GM12892 (cell line): ENCODE results near the gene PCSK6.

Source experiments
- POLR2A ChIP-seq: IDR thresholded peaks from 2 replicates; pipeline ENCODE4 v1.6.1; 2011; ENCODE audit warnings: low read depth, low read length, control low read depth
- POLR2AphosphoS5 ChIP-seq: IDR thresholded peaks from 2 replicates; pipeline ENCODE4 v1.6.1; 2011; ENCODE audit warnings: low read depth, low read length, control low read depth
- TAF1 ChIP-seq: IDR thresholded peaks from 2 replicates; pipeline ENCODE4 v1.6.1; 2011; ENCODE audit warnings: low read depth, mild to moderate bottlenecking, control low read depth, low read length, borderline replicate concordance

DNA sequence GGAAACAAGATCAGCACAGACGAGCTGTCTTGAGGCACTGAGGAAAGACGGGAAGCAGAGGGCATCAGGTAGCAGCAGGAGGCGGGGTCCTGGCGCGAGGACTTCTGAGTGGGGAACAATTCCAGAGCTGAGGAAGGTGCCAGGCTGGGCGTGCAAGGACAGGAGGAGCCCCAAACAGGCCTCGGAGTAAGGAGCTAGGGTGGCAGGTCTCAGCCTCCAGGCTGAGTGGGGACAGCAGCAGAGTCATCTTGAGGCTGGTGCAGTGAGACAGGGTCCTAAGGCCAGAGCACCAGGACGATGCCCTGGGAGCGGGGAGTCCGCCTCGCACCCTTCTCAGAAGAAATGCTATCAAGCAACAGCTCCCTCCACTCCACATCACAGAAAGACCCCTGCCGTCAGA, 78.4 kb downstream of the PCSK6 start:
- TF ChIP-seq POLR2A (no peak), TAF1 (no peak), POLR2AphosphoS5 (no peak)
